Cardiac muscle cell (in vitro differentiated cells and primary cell): ENCODE results near the gene SERAC1. TPM values are rescaled to one million over a fixed set of nuclear protein-coding genes. Genes with fewer than 3 reads are reported as not detected.

Experiments used
- DNase-seq, 2 donors: peaks; one replicate each; pipeline versions ENCODE4 v3.0.0 to v3.0.0-alpha.2; 2010 to 2017; ENCODE audit warnings: low read depth in 1 of 2, low spot score in 1 of 2
- H3K27ac ChIP-seq: fragments of 200-600 bp; sonication (generic); 2 replicates; pipeline ENCODE4 v1.5.1; 2016
- H3K27me3 ChIP-seq: fragments of 200-600 bp; sonication (generic); 2 replicates; pipeline ENCODE4 v1.6.0; 2016; ENCODE audit warnings: control low read depth
- H3K36me3 ChIP-seq: fragments of 200-600 bp; sonication (generic); 2 replicates; pipeline ENCODE4 v1.5.1; 2016; ENCODE audit warnings: control low read depth
- H3K4me1 ChIP-seq: fragments of 200-600 bp; sonication (generic); 2 replicates; pipeline ENCODE4 v1.8.1; 2017; ENCODE audit warnings: low read depth, mild to moderate bottlenecking, mixed run types
- H3K4me3 ChIP-seq: fragments of 200-600 bp; sonication (generic); 2 replicates; pipeline ENCODE4 v1.5.1; 2016; ENCODE audit warnings: mild to moderate bottlenecking
- H3K9me3 ChIP-seq: fragments of 200-600 bp; sonication (generic); 2 replicates; pipeline ENCODE4 v1.5.1; 2017; ENCODE audit warnings: low read depth, mild to moderate bottlenecking, control low read depth
- polyA plus RNA-seq: library from polyadenylated mRNA; unstranded; fragments of >200 nt; fragmentation: Nextera tagmentation; extraction: Ambion mirVana; gene quantifications from 2 replicates; pipeline ENCODE4 v1.2.1, GENCODE V29; 2016
- total RNA-seq: library from RNA; depleted of rRNA; stranded (reverse); fragments of >200 nt; gene quantifications from 2 replicates; pipeline ENCODE4 v1.2.3, GENCODE V29; 2016
- TF ChIP-seq, protein P1 (sequence below): IDR thresholded peaks from 2 replicates; pipeline ENCODE4 v1.5.1; 2012; ENCODE audit warnings: low read depth, mild to moderate bottlenecking, low read length

The SERAC1 gene
- total and polyA plus RNA-seq, 2 experiments from 2014 or later: 8.7 to 10.2 TPM

DNA sequence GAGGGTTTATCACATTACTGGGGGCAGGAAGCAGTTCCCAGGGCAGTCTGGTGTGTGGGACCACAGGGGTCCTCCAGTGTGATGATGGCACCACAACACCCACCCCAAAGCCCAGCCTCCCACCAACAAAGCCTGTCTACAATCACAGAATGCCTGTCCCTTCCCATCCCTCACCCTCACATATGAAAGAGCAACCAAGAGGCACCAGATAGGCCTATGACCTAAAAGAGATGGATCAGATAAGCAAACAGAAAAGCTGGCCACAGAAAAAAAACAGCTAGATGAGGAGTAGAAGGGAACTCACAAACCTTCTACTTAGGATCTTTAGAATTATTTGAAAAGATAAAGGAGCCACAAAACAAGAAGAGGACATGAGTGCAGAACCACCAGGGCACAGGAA lies 54.3 kb downstream of the SERAC1 start:
- no peaks in the 10 kb centered on the region for H3K4me1 ChIP-seq

DNA sequence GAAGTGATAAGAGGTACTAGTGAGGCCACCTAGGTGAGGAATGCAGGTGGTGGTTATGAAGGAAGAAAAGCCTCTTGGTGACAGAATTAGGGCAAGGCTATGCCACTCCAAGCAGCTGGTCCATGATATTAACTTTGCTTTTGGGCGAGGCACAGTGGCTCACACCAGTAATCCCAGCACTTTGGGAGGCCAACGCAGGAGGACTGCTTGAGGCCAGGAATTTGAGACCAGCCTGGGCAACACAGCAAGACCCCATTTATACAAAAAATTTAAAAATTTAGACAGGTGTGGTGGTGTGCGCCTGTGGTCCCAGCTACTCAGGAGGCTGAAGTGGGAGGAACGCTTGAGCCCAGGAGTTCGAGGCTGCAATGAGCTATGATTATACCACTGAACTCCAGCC lies 56.1 kb downstream of the SERAC1 start:
- no peaks in the 10 kb centered on the region for H3K4me1 ChIP-seq
- no peak overlapping the region for H3K4me3 ChIP-seq
- no peak overlapping the region for H3K27ac ChIP-seq
- no peaks in the 10 kb centered on the region for H3K9me3 ChIP-seq
- DNase-seq: no peak
- H3K36me3 ChIP-seq: peaks cover 23% of the 10 kb centered on the region
- no peaks in the 10 kb centered on the region for H3K27me3 ChIP-seq
- TF ChIP-seq, protein P1, sequence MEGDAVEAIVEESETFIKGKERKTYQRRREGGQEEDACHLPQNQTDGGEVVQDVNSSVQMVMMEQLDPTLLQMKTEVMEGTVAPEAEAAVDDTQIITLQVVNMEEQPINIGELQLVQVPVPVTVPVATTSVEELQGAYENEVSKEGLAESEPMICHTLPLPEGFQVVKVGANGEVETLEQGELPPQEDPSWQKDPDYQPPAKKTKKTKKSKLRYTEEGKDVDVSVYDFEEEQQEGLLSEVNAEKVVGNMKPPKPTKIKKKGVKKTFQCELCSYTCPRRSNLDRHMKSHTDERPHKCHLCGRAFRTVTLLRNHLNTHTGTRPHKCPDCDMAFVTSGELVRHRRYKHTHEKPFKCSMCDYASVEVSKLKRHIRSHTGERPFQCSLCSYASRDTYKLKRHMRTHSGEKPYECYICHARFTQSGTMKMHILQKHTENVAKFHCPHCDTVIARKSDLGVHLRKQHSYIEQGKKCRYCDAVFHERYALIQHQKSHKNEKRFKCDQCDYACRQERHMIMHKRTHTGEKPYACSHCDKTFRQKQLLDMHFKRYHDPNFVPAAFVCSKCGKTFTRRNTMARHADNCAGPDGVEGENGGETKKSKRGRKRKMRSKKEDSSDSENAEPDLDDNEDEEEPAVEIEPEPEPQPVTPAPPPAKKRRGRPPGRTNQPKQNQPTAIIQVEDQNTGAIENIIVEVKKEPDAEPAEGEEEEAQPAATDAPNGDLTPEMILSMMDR: no peak

More for the DNA sequence above, 54.3 kb downstream of the SERAC1 start:
- Histone ChIP-seq H3K27me3 (no peaks in the 10 kb centered on the region), H3K4me3 (no peak overlapping the region), H3K27ac (no peak overlapping the region), H3K9me3 (no peaks in the 10 kb centered on the region), H3K36me3 (peaks cover 23% of the 10 kb centered on the region)
- DNase-seq: no peak
- TF ChIP-seq, protein P1: no peak

DNA sequence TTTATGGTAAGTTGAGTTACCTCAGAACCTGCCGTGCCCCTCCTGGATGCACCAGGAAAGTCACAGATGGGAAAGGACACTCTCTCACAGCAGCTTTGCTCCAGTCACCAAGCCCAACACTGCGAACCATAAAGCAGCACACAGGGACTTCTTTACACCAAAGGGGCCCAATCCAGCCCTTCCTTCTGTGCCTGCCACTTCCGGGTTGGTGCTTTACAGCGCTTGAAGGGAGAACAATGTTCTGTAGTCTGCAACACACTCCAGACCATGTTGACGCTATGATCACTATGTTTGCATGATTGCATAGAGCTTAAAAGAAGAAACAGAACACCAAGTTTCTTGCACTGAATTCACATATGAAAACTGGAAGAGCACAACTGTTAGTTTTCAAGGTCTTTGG lies 57.1 kb downstream of the SERAC1 start:
- no peak for DNase-seq
- H3K4me1 ChIP-seq: no peaks in the 10 kb centered on the region
- no peaks in the 10 kb centered on the region for H3K9me3 ChIP-seq
- no peak overlapping the region for H3K27ac ChIP-seq
- TF ChIP-seq, protein P1: no peak
- no peak overlapping the region for H3K4me3 ChIP-seq
- peaks cover 23% of the 10 kb centered on the region for H3K36me3 ChIP-seq
- no peaks in the 10 kb centered on the region for H3K27me3 ChIP-seq

DNA sequence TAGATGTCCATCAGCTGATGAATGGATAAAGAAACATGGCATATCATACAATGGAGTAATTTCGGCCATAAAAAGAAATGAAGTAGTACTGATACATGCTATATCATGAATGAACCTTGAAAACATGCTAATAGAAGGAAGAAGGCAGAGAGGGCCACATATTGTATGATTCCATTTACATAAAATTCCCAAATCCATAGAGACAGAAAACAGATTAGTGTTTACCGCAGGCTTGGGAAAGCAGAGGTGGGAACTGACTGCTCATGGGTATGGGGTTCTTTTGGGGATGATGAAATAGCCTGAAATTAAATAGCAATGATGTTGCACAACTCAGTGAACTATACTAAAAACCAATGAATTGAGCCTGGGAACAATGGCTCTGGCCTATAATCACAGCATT lies 58.3 kb downstream of the SERAC1 start:
- Histone ChIP-seq H3K4me1 (no peaks in the 10 kb centered on the region), H3K27me3 (no peaks in the 10 kb centered on the region), H3K4me3 (no peak overlapping the region), H3K27ac (no peak overlapping the region), H3K36me3 (peaks cover 18% of the 10 kb centered on the region), H3K9me3 (no peaks in the 10 kb centered on the region)
- TF ChIP-seq, protein P1: no peak
- peak in 1 of 2 donors; percentile 11 for DNase-seq

DNA sequence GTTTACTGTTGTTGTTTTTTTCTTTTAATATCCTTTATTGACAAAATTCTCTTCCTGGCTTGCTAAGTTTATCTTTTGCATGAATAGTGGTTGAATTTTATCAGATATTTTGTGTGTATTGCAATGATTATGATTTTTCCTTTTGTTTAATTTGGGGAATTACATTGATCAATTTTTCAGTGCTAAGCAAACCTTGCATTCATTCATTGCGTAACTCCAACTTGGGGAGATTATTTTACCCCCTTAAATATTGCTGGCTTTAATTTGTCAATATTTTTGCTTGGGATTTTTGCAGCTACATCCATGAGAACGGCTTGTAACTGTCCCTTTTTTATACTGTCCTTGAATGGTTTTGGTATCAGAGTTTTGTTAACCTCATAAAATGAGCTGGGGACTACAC lies 63.4 kb downstream of the SERAC1 start:
- Histone ChIP-seq H3K36me3 (peaks cover 4% of the 10 kb centered on the region), H3K27me3 (no peaks in the 10 kb centered on the region), H3K9me3 (no peaks in the 10 kb centered on the region), H3K4me1 (no peaks in the 10 kb centered on the region), H3K4me3 (no peak overlapping the region), H3K27ac (no peak overlapping the region)
- TF ChIP-seq, protein P1: no peak
- no peak for DNase-seq

DNA sequence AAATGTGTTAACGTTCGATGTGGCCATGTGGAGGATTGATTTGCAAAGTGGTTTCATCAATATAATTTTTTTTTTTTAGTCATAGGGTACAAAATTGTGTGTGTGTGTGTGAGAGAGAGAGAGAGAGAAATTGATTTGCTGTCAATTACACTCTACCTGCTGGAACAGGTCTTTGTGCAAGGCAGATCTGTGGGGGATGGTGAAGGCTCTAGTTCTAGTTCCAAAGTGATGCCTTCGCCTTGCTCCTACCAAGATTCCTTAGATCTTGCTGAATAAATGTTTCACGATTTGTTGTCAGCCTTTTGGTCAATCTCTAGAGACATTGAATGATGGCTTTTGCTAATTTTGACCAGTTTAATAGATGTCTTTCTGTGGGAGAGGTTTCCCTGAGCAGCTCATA lies 64.8 kb downstream of the SERAC1 start:
- Histone ChIP-seq H3K9me3 (no peaks in the 10 kb centered on the region), H3K4me1 (no peaks in the 10 kb centered on the region), H3K4me3 (no peak overlapping the region), H3K36me3 (no peaks in the 10 kb centered on the region), H3K27me3 (no peaks in the 10 kb centered on the region), H3K27ac (no peak overlapping the region)
- TF ChIP-seq, protein P1: no peak
- no peak for DNase-seq
